NCI-H1417 (cell line): ENCODE data around the gene SNX24.

ENCODE experiments used
- DNase-seq, 3 experiments: peaks; one replicate each; lab custom pipeline; 2025; lab: John Stamatoyannopoulos, UW

SNX24 gene

GRCh38 chr5:122919969-122920368 lies 74.6 kb downstream of the SNX24 start:
- no peak for DNase-seq

GRCh38 chr5:122921826-122922225 lies 76.4 kb downstream of the SNX24 start:
- no peak for DNase-seq

- no peak for DNase-seq
Observed at GRCh38 chr5:122924203-122924602, 78.8 kb downstream of the SNX24 start.

- DNase-seq = no peak
Observed at GRCh38 chr5:122924719-122925395, 79.4 kb downstream of the SNX24 start.

- no peak for DNase-seq
Observed at GRCh38 chr5:122929001-122929400, 83.6 kb downstream of the SNX24 start.

- no peak for DNase-seq
Observed at GRCh38 chr5:122929980-122930379, 84.6 kb downstream of the SNX24 start.

- no peak for DNase-seq
Observed at GRCh38 chr5:122933956-122934355, 88.5 kb downstream of the SNX24 start.

GRCh38 chr5:122936088-122936487 lies 90.7 kb downstream of the SNX24 start:
- DNase-seq = no peak

GRCh38 chr5:122937914-122938313 lies 92.5 kb downstream of the SNX24 start:
- no peak for DNase-seq

- DNase-seq = no peak
Observed at GRCh38 chr5:122940890-122941289, 95.5 kb downstream of the SNX24 start.

GRCh38 chr5:122941737-122942136 lies 96.3 kb downstream of the SNX24 start:
- DNase-seq = no peak

- DNase-seq = peak; percentile 24 to 79 (median 67)
Observed at GRCh38 chr5:122942164-122942914, 96.9 kb downstream of the SNX24 start.

- DNase-seq = peak in 1 of 3 experiments; percentile 6
Observed at GRCh38 chr5:122943050-122943698, 97.8 kb downstream of the SNX24 start.

GRCh38 chr5:122944051-122944450 lies 98.6 kb downstream of the SNX24 start:
- DNase-seq = peak in 1 of 3 experiments; percentile 7

GRCh38 chr5:122947372-122947771 lies 102.0 kb downstream of the SNX24 start:
- no peak for DNase-seq

- no peak for DNase-seq
Observed at GRCh38 chr5:122947772-122948171, 102.4 kb downstream of the SNX24 start.

GRCh38 chr5:122948319-122948718 lies 102.9 kb downstream of the SNX24 start:
- DNase-seq = no peak

GRCh38 chr5:122951658-122952057 lies 106.2 kb downstream of the SNX24 start:
- DNase-seq = no peak

GRCh38 chr5:122954719-122955118 lies 109.3 kb downstream of the SNX24 start:
- DNase-seq = no peak

GRCh38 chr5:122957457-122957856 lies 112.0 kb downstream of the SNX24 start:
- DNase-seq = no peak

- peak in 1 of 3 experiments; percentile 3 for DNase-seq
Observed at GRCh38 chr5:122959740-122960445, 114.5 kb downstream of the SNX24 start.

GRCh38 chr5:122963305-122963704 lies 117.9 kb downstream of the SNX24 start:
- DNase-seq = no peak
